Psoas muscle (tissue), 8 donors: Measurements from ENCODE around the gene SPSB4. TPM values are rescaled to one million over a fixed set of nuclear protein-coding genes. Genes with fewer than 3 reads are reported as not detected.
A peak's percentile ranks its signal among the peaks of the same experiment; 100 is the strongest.

ENCODE experiments used
- ATAC-seq, 4 donors: fragments of 200-7000 bp; cut with Tn5 transposase; one replicate each; pipeline ENCODE4 v1.9.1; 2020; ENCODE audit warnings: moderate library complexity in 3 of 4, mild to moderate bottlenecking in 2 of 4
- DNase-seq, 2 donors: peaks; one replicate each; pipeline ENCODE4 v3.0.0-alpha.2; 2020
- H3K27ac ChIP-seq: fragments of 200-600 bp; one replicate; pipeline ENCODE4 v1.8.0; 2022
- H3K27me3 ChIP-seq, 3 donors: fragments of 200-600 bp in 1 of 3; one replicate each; pipeline versions ENCODE4 v1.6.1 to v1.8.0; 2013 to 2022; ENCODE audit warnings: low read length in 2 of 3, mild to moderate bottlenecking in 2 of 3, moderate library complexity in 1 of 3; ENCODE audit not compliant: insufficient read depth in 3 of 3
- H3K36me3 ChIP-seq, 2 donors: fragments of 200-600 bp in 1 of 2; one replicate each; pipeline versions ENCODE4 v1.6.1 to v1.8.0; 2013 to 2022; ENCODE audit warnings: low read depth in 1 of 2, mild to moderate bottlenecking in 1 of 2, moderate library complexity in 1 of 2; ENCODE audit not compliant: insufficient read depth in 1 of 2
- H3K4me1 ChIP-seq: fragments of 200-600 bp; one replicate; pipeline ENCODE4 v1.8.0; 2022
- H3K4me3 ChIP-seq: fragments of 200-600 bp; one replicate; pipeline ENCODE4 v1.8.0; 2022; ENCODE audit warnings: mild to moderate bottlenecking
- H3K9me3 ChIP-seq: fragments of 200-600 bp; one replicate; pipeline ENCODE4 v1.8.0; 2022
- CTCF ChIP-seq: fragments of 200-600 bp; IDR thresholded peaks from one replicate; pipeline ENCODE4 v1.8.0; 2022; ENCODE audit warnings: antibody characterized with exemption
- WGBS, 3 donors: extraction: QIAGEN DNeasy Blood & Tissue Kit; methylation state at CpG; one replicate each; pipeline versions ENCODE4 v1.1.6 to v1.1.7; 2013; 5-methylcytosine and 5-hydroxymethylcytosine counted together
- intact Hi-C, 2 donors: fragments of 100-400 bp; cut with DNase I; formaldehyde crosslinking; loops; one replicate each; pipeline versions ENCODE4 v1.11.0 to v1.14.2; 2022
- polyA plus RNA-seq, 3 donors: library from polyadenylated mRNA; stranded (reverse); fragments of 200-250 nt; gene quantifications; one replicate each; pipeline ENCODE4 v1.2.3, GENCODE V29; 2013
- total RNA-seq, 4 donors: library from RNA; stranded (reverse); fragmentation: NEBNext Ultra II Directional in 2 of 4; extraction: Animal tissue kit (Norgen Biotek cat#: 25700) in 2 of 4; gene quantifications; one replicate each; pipeline versions ENCODE4 v1.2.1 to v1.2.4, GENCODE V29; 2021 to 2023
- donor health status: healthy with polysubstance abuse.
- donor health status: DM: no; HTN: no; CAD: no; lungs with moderate emphysema.
- donor health status: Bipolar disorder and iron deficiency.
- donor health status: healthy.
- donor health status: DM: yes; HTN: yes; CAD: no.
- donor health status: DM: no; HTN: no; CAD: no.
- donor health status: DM: no; HTN: no; CAD: no.
- donor health status: DM: yes; HTN: yes; CAD: no.

The SPSB4 gene
- total and polyA plus RNA-seq, 7 donors = 0.39 to 1.9 (median 0.59) TPM

GRCh38 chr3:141051443-141052200 is 475 bp downstream of the SPSB4 start:
- peak; percentile 30 to 57 (median 52) for ATAC-seq
- peak overlapping the region; percentile 54 for H3K27ac ChIP-seq
- intact Hi-C loops = loop anchor here (2.0 to 5.0 kb wide), 3 partner anchors 34 to 55 kb away; no protein-coding TSS in a partner anchor
- peak overlapping the region; percentile 66 for H3K4me3 ChIP-seq
- TF ChIP-seq CTCF = no peak
- no peaks in the 10 kb centered on the region for H3K9me3 ChIP-seq
- peak; percentile 49 to 72 for DNase-seq
- no peaks in the 10 kb centered on the region for H3K36me3 ChIP-seq
- peaks cover 0 to 12% (median 0%) of the 10 kb centered on the region in 3 donors for H3K27me3 ChIP-seq
- WGBS, 3 donors = 0 to 1% (median 0%) methylated on average over 53 to 77 of the region's 77 CpGs
- peaks cover 8% of the 10 kb centered on the region for H3K4me1 ChIP-seq

GRCh38 chr3:141052201-141053069 is 1.3 kb downstream of the SPSB4 start:
- DNase-seq (peak; percentile 44 to 75), ATAC-seq (peak in 1 of 4 donors; percentile 12)
- no peaks in the 10 kb centered on the region for H3K36me3 ChIP-seq
- intact Hi-C loops = loop anchor here (5.0 kb wide), 2 partner anchors 35 to 50 kb away; no protein-coding TSS in a partner anchor
- H3K27ac ChIP-seq = no peak overlapping the region
- peak overlapping the region; percentile 66 for H3K4me3 ChIP-seq
- 1 to 4% (median 2%) methylated on average over 44 to 48 of the region's 48 CpGs for WGBS, 3 donors
- peaks cover 8% of the 10 kb centered on the region for H3K4me1 ChIP-seq
- TF ChIP-seq CTCF = no peak
- H3K9me3 ChIP-seq = no peaks in the 10 kb centered on the region
- H3K27me3 ChIP-seq = peaks cover 0 to 12% (median 0%) of the 10 kb centered on the region in 3 donors

GRCh38 chr3:141055136-141055535 is 4.0 kb downstream of the SPSB4 start:
- no peak for DNase-seq
- Histone ChIP-seq H3K36me3 (no peaks in the 10 kb centered on the region), H3K27me3 (peaks cover 0 to 8% (median 0%) of the 10 kb centered on the region in 3 donors), H3K27ac (no peak overlapping the region), H3K4me1 (peaks cover 8% of the 10 kb centered on the region), H3K4me3 (no peak overlapping the region), H3K9me3 (no peaks in the 10 kb centered on the region)
- ATAC-seq = no peak
- intact Hi-C loops = no loop called here
- no peak for TF ChIP-seq CTCF
- 88 to 93% (median 88%) methylated on average over 5 of the region's 5 CpGs for WGBS, 3 donors

GRCh38 chr3:141055536-141056445 is 4.6 kb downstream of the SPSB4 start:
- 85 to 88% (median 87%) methylated on average over 11 of the region's 11 CpGs for WGBS, 3 donors
- intact Hi-C loops = no loop called here
- ATAC-seq (no peak), DNase-seq (no peak)
- TF ChIP-seq CTCF = no peak
- Histone ChIP-seq H3K4me1 (peaks cover 8% of the 10 kb centered on the region), H3K27ac (no peak overlapping the region), H3K27me3 (peaks cover 0 to 6% (median 0%) of the 10 kb centered on the region in 3 donors), H3K9me3 (no peaks in the 10 kb centered on the region), H3K4me3 (no peak overlapping the region), H3K36me3 (no peaks in the 10 kb centered on the region)
